Measurements from ENCODE around the gene KCMF1. TPM values are rescaled to one million over a fixed set of nuclear protein-coding genes. Genes with fewer than 3 reads are reported as not detected.

Gene KCMF1
- total RNA-seq (2013; cell fraction: nucleolus; rRNA removed) = 33.2 and 42.8 TPM in 2 replicates
- total RNA-seq (2014; rRNA removed) (38.8 and 45.1 TPM in 2 replicates), total RNA-seq (2014; rRNA removed; fragmentation: Illumina TruSeq; extraction: Trizol) (48.2 and 51.8 TPM in 2 replicates), total RNA-seq (2021) (77.1 and 82.5 TPM in 2 replicates), polyA plus RNA-seq (2011; rRNA removed) (124 and 137 TPM in 2 replicates), polyA plus RNA-seq (2014; fragmentation: Illumina TruSeq; extraction: Trizol) (48.2 and 72.3 TPM in 2 replicates), polyA plus RNA-seq (2014; fragmentation: Nextera tagmentation; extraction: Ambion mirVana) (1 to 10 TPM; 8.4 to 9.8 TPM), polyA plus RNA-seq (2014; rRNA removed) (43.1 and 47.1 TPM in 2 replicates), polyA plus RNA-seq (2016; fragmentation: Nextera tagmentation; extraction: Ambion mirVana) (10 to 100 TPM; 27.2 to 30.6 TPM), polyA minus RNA-seq (2011; rRNA and poly(A)+ RNA removed) (67.5 and 162 TPM in 2 replicates), Bru-seq, nascent RNA (percentile 91 among the genes with signal in this experiment), BruChase-seq, experiment 1, labeled RNA remaining after a 6-hour chase (percentile 92 among the genes with signal in this experiment), BruChase-seq, experiment 2, labeled RNA remaining after a 2-hour chase (percentile 90 among the genes with signal in this experiment)
- 20.8 TPM for polyA plus RNA-seq (2011; ENCODE audit: low read depth)
- 57.2 and 79.4 TPM in 2 replicates for polyA plus RNA-seq (2011; cell fraction: cytosol; rRNA removed)
- 49.0 and 62.0 TPM in 2 replicates for polyA plus RNA-seq (2011; cell fraction: nucleus; rRNA removed)
- 39.3 and 61.9 TPM in 2 replicates for polyA plus RNA-seq (2012)
- 26.2 and 45.2 TPM in 2 replicates for polyA minus RNA-seq (2011; cell fraction: cytosol; rRNA and poly(A)+ RNA removed)
- polyA minus RNA-seq (2011; cell fraction: nucleus; rRNA and poly(A)+ RNA removed) = 12.5 and 16.6 TPM in 2 replicates
- long read RNA-seq, experiment 1, full-length matches to known transcripts = 9 of 13 reads
- long read RNA-seq, experiment 1, partial matches to known transcripts = 3 of 13 reads
- long read RNA-seq, experiment 1, other reads (novel, unspliced or antisense) = 1 of 13 reads
- long read RNA-seq, experiment 2, full-length matches to known transcripts = 7 of 20 reads
- long read RNA-seq, experiment 2, partial matches to known transcripts = 9 of 20 reads
- long read RNA-seq, experiment 2, other reads (novel, unspliced or antisense) = 4 of 20 reads

GRCh38 chr2:84970868-84971509 is at the start of gene KCMF1:
KCMF1 (plus strand) TSS chr2:84971161; CDS start chr2:84971452, 291 bp downstream.
- in situ Hi-C loops (cut with MboI) (no loop called here), intact Hi-C loops (cut with micrococcal nuclease; ENCODE audit: unreplicated experiment) (loop anchor here (1.0 to 5.0 kb wide), 4 partner anchors 25 to 44 kb away; no protein-coding TSS in a partner anchor)
- H4K20me1 ChIP-seq (ENCODE audit: control insufficient read depth, insufficient read depth) = no peaks in the 10 kb centered on the region; the same call in 1 of the 2 replicates
- no peaks in the 10 kb centered on the region for H3K27me3 ChIP-seq (replicated peaks in 1 of 2; ENCODE audit: control insufficient read depth in 2 of 2, insufficient read depth in 2 of 2, low read length in 1 of 2)
- peak within 1 kb of the TSS; percentile 93 for H3K27ac ChIP-seq (ENCODE audit: control insufficient read depth, insufficient read depth)
- ChIA-PET RAD21 (ENCODE audit: unreplicated experiment) (interaction anchor here (1.3 to 13.7 kb wide), 4 partner anchors 29 to 90 kb away, joined by 4 to 300 read pairs (median 37); partner anchors contain the start of genes TMSB10 and TRABD2A), SMC1A (ENCODE audit: uncharacterized antibody, unreplicated experiment) (interaction anchor here (1.9 to 21.0 kb wide), 3 partner anchors 10 to 45 kb away, joined by 4 to 378 read pairs (median 5); no protein-coding TSS in a partner anchor), POLR2A (interaction anchor here (1.0 to 16.1 kb wide), 4 partner anchors 10 to 45 kb away, joined by 3 to 265 read pairs (median 4); no protein-coding TSS in a partner anchor), CTCF (interaction anchor here (0.5 to 4.2 kb wide), 6 partner anchors 10 to 45 kb away, joined by 4 to 61 read pairs (median 8); no protein-coding TSS in a partner anchor)
- BruUV-seq (replicated peaks) = no TSS peak
- H3K4me2 ChIP-seq (ENCODE audit: control insufficient read depth, insufficient read depth) = peak within 1 kb of the TSS; percentile 91
- H3K9ac ChIP-seq (ENCODE audit: control insufficient read depth, insufficient read depth, low read length) = peak within 1 kb of the TSS; percentile 100
- no peaks in the 10 kb centered on the region for H3K4me1 ChIP-seq (ENCODE audit: control insufficient read depth, insufficient read depth, low read length)
- peaks cover 2 to 7% of the 10 kb centered on the region in 2 experiments; a peak in 2 of 4 replicates for H3K36me3 ChIP-seq (ENCODE audit: control insufficient read depth in 2 of 2, insufficient read depth in 2 of 2, low read length in 1 of 2)
- FAIRE-seq (no peak), ATAC-seq (peak; percentile 41), DNase-seq (ENCODE audit: low read depth, low spot score) (no peak)
- 0 out of 2 replicates have a peak within 1 kb of the TSS, but pooled peaks have one; percentile 18 for H2AFZ ChIP-seq (ENCODE audit: control insufficient read depth, low read depth, low read length)
- H3K79me2 ChIP-seq (ENCODE audit: control insufficient read depth, insufficient read depth, low read length) = peaks cover 86% of the 10 kb centered on the region
- peak within 1 kb of the TSS; percentile 85 for H3K4me3 ChIP-seq
- no peaks in the 10 kb centered on the region for H3K9me3 ChIP-seq (replicated peaks; ENCODE audit: control insufficient read depth, insufficient read depth, low read length)
- WGBS (ENCODE audit: insufficient coverage, insufficient replicate concordance, low lambda C conversion rate, missing lambda C conversion rate) = under 1% methylated on average over 46 of the region's 102 CpGs
- TF ChIP-seq EZH2 (IDR thresholded peaks at IDR 0.05; ENCODE audit: borderline replicate concordance, control insufficient read depth, low read depth, low read length) (no peak), RELA (IDR thresholded peaks at IDR 0.05; ENCODE audit: borderline replicate concordance, partially characterized antibody) (no peak), TAF1 (IDR thresholded peaks at IDR 0.05; ENCODE audit: borderline replicate concordance, low read depth, low read length) (peak; percentile 28; the same call in 1 of the 2 replicates), POLR2AphosphoS5 (IDR thresholded peaks at IDR 0.05; ENCODE audit: low read length) (no peak), POLR2AphosphoS2 (IDR thresholded peaks at IDR 0.05; ENCODE audit: low read depth, low read length) (0 out of 2 replicates have a peak, but pooled peaks have one; percentile 4), POLR2A (IDR thresholded peaks at IDR 0.05; ENCODE audit: low read depth, low read length) (peak; percentile 61), ETV6 (conservative IDR thresholded peaks at IDR 0.05 in 1 of 2, IDR thresholded peaks at IDR 0.05 in 1 of 2; ENCODE audit: borderline replicate concordance in 1 of 2, low read depth in 1 of 2) (no peak), DPF2 (IDR thresholded peaks at IDR 0.05) (no peak)
- TF ChIP-seq, protein P1, sequence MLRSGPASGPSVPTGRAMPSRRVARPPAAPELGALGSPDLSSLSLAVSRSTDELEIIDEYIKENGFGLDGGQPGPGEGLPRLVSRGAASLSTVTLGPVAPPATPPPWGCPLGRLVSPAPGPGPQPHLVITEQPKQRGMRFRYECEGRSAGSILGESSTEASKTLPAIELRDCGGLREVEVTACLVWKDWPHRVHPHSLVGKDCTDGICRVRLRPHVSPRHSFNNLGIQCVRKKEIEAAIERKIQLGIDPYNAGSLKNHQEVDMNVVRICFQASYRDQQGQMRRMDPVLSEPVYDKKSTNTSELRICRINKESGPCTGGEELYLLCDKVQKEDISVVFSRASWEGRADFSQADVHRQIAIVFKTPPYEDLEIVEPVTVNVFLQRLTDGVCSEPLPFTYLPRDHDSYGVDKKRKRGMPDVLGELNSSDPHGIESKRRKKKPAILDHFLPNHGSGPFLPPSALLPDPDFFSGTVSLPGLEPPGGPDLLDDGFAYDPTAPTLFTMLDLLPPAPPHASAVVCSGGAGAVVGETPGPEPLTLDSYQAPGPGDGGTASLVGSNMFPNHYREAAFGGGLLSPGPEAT (IDR thresholded peaks at IDR 0.05; ENCODE audit: low read depth) = no peak
- TF ChIP-seq, protein P2, sequence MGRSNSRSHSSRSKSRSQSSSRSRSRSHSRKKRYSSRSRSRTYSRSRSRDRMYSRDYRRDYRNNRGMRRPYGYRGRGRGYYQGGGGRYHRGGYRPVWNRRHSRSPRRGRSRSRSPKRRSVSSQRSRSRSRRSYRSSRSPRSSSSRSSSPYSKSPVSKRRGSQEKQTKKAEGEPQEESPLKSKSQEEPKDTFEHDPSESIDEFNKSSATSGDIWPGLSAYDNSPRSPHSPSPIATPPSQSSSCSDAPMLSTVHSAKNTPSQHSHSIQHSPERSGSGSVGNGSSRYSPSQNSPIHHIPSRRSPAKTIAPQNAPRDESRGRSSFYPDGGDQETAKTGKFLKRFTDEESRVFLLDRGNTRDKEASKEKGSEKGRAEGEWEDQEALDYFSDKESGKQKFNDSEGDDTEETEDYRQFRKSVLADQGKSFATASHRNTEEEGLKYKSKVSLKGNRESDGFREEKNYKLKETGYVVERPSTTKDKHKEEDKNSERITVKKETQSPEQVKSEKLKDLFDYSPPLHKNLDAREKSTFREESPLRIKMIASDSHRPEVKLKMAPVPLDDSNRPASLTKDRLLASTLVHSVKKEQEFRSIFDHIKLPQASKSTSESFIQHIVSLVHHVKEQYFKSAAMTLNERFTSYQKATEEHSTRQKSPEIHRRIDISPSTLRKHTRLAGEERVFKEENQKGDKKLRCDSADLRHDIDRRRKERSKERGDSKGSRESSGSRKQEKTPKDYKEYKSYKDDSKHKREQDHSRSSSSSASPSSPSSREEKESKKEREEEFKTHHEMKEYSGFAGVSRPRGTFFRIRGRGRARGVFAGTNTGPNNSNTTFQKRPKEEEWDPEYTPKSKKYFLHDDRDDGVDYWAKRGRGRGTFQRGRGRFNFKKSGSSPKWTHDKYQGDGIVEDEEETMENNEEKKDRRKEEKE (IDR thresholded peaks at IDR 0.05) = no peak
- TF ChIP-seq, protein P3, sequence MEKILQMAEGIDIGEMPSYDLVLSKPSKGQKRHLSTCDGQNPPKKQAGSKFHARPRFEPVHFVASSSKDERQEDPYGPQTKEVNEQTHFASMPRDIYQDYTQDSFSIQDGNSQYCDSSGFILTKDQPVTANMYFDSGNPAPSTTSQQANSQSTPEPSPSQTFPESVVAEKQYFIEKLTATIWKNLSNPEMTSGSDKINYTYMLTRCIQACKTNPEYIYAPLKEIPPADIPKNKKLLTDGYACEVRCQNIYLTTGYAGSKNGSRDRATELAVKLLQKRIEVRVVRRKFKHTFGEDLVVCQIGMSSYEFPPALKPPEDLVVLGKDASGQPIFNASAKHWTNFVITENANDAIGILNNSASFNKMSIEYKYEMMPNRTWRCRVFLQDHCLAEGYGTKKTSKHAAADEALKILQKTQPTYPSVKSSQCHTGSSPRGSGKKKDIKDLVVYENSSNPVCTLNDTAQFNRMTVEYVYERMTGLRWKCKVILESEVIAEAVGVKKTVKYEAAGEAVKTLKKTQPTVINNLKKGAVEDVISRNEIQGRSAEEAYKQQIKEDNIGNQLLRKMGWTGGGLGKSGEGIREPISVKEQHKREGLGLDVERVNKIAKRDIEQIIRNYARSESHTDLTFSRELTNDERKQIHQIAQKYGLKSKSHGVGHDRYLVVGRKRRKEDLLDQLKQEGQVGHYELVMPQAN (conservative IDR thresholded peaks at IDR 0.05) = no peak
